Nephron progenitor cell (in vitro differentiated cells): ENCODE data around the gene MFRP.

Experiments used
- DNase-seq: peaks from one replicate; pipeline ENCODE4 v3.0.0; 2021
- H3K27ac Mint-ChIP-seq: 2 replicates; pipeline ENCODE4 v1.8.0; 2021; ENCODE audit warnings: mild to moderate bottlenecking, moderate library complexity, mixed read lengths
- H3K27me3 Mint-ChIP-seq: 2 replicates; pipeline ENCODE4 v1.8.0; 2021; ENCODE audit warnings: mild to moderate bottlenecking, low read depth, mixed read lengths; ENCODE audit not compliant: poor library complexity
- H3K36me3 Mint-ChIP-seq: 2 replicates; pipeline ENCODE4 v1.8.0; 2021; ENCODE audit warnings: low read depth, mixed read lengths
- H3K4me1 Mint-ChIP-seq: 2 replicates; pipeline ENCODE4 v1.8.0; 2021; ENCODE audit warnings: mixed read lengths
- H3K4me3 Mint-ChIP-seq: 2 replicates; pipeline ENCODE4 v1.8.0; 2021; ENCODE audit warnings: mild to moderate bottlenecking, moderate library complexity, mixed read lengths
- H3K9me3 Mint-ChIP-seq: 2 replicates; pipeline ENCODE4 v1.8.0; 2021; ENCODE audit warnings: mild to moderate bottlenecking, moderate library complexity, mixed read lengths
- TF ChIP-seq, protein P1 (sequence below): fragments of 200-600 bp; sonication (generic); IDR thresholded peaks from 2 replicates; pipeline ENCODE4 v1.5.0; 2021; ENCODE audit warnings: antibody characterized with exemption

MFRP gene

DNA sequence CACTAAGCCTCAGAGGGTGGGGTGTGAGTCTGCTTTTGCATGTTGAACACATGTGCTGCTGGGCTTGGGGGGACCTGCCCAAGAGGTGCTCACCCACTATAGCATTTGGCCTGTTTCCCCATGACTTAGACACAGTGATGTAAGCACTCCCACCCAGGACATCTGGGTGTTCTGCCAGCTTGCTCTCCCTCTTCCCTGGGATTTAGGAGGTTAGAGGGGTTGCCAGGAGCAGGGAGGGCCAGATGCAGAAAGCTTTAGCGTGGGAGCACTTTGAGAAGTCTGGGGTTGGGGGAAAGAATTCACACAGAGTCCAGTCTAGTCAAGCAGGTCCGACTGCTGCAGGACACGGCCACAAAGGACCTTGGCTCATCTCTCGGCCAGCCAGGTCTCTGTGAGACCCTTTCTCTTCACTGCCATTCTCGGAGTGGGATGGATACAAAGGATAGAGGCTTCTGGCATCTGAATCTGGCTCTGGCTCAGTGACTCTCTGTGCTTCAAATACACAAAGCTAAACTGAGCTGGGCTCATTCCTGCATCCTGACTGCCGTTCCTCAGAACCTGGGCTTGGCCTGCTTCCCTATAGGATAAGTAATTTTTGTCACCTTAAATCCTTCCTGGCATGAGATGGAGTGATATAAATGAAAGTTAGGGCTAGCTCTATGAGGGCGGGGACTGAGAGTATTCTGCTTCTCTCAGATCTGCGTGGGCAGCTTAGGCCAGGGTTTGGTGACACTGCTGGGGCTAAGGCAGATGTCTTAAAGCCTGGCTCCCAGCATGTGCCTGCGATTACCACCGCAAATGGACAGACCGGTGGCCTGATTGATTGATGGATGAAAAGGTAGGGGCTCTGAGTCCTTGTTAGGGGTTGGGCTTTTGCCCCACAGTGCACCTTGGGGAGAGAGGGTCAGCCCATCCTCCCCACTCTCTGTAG, 20.4 kb upstream of the MFRP start:
- H3K27me3 Mint-ChIP-seq = peaks cover 38% of the 10 kb centered on the region
- H3K4me1 Mint-ChIP-seq = peaks cover 82% of the 10 kb centered on the region
- TF ChIP-seq, protein P1, sequence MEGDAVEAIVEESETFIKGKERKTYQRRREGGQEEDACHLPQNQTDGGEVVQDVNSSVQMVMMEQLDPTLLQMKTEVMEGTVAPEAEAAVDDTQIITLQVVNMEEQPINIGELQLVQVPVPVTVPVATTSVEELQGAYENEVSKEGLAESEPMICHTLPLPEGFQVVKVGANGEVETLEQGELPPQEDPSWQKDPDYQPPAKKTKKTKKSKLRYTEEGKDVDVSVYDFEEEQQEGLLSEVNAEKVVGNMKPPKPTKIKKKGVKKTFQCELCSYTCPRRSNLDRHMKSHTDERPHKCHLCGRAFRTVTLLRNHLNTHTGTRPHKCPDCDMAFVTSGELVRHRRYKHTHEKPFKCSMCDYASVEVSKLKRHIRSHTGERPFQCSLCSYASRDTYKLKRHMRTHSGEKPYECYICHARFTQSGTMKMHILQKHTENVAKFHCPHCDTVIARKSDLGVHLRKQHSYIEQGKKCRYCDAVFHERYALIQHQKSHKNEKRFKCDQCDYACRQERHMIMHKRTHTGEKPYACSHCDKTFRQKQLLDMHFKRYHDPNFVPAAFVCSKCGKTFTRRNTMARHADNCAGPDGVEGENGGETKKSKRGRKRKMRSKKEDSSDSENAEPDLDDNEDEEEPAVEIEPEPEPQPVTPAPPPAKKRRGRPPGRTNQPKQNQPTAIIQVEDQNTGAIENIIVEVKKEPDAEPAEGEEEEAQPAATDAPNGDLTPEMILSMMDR = no peak
- H3K36me3 Mint-ChIP-seq = no peaks in the 10 kb centered on the region
- no peak for DNase-seq
- H3K9me3 Mint-ChIP-seq = peaks cover 3% of the 10 kb centered on the region
- no peak overlapping the region for H3K4me3 Mint-ChIP-seq
- no peak overlapping the region for H3K27ac Mint-ChIP-seq

DNA sequence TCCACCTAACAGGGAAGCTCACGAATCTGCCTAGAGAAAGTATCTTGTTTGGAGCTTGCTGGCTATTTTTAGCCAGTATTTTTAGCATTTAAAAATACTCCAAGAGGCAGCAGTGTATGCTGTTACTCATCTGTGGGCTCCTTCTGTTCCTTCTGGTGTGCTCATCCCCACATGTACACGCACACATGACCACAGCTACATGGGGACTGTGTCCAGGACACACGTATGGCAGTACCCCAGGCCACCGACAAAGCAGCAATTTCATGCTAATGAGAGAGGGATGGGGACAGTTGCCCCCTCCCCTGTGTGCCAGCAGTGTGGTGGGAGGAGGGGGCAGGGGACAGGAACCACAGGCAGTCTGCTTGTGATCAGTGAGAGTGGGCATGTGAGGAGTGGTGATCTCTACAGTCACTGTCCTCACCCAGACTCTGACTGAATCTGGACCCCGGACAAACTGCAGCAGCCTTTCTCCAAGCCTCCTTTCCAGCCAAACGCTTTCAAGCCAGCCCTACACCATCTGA, 18.6 kb upstream of the MFRP start:
- no peak for DNase-seq
- peaks cover 78% of the 10 kb centered on the region for H3K4me1 Mint-ChIP-seq
- H3K4me3 Mint-ChIP-seq = peak overlapping the region; percentile 76
- H3K36me3 Mint-ChIP-seq = no peaks in the 10 kb centered on the region
- peaks cover 37% of the 10 kb centered on the region for H3K27me3 Mint-ChIP-seq
- peaks cover 3% of the 10 kb centered on the region for H3K9me3 Mint-ChIP-seq
- H3K27ac Mint-ChIP-seq = no peak overlapping the region
- TF ChIP-seq, protein P1 = no peak

DNA sequence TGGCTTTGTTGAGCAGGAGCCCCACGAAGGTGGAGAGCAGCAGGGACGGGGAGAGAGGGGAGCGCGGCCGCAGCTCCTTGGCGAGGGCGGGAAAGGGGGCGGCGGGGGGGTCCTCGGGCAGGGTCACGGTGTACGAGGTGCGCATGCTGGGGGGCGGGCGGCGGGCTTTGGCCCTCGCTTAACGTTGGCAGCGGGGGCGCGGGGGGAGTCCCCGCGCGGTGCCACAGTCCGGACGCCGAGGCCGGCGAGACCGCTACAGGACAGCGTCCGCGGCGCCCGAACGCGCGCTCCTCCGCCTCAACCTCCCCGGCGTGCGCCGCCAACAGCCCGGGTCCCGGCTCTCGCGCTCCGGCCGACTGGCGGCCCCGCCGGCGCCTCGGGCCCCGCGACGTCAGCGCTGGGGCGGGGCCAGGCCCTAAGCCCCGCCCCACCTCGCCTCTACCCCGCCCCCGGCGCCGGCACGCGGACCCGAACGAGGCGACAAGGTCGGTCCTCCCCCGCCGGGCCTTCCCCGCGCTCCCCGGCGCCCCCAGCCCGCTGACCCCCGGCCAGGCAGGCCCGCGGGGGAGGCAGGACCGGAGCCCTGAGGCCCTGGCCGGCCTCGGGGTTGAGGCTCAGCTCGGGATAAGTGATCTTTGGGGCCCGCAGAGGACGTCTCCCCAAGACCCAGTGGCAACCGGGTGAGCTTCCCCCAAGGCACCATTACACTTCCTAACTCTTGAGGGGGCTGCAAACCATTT, 17.5 kb upstream of the MFRP start:
- Mint-ChIP-seq H3K4me1 (peaks cover 78% of the 10 kb centered on the region), H3K36me3 (peaks cover 3% of the 10 kb centered on the region), H3K27me3 (peaks cover 44% of the 10 kb centered on the region), H3K9me3 (peaks cover 3% of the 10 kb centered on the region), H3K4me3 (peak overlapping the region; percentile 76), H3K27ac (no peak overlapping the region)
- DNase-seq = peak; percentile 80
- TF ChIP-seq, protein P1 = no peak

DNA sequence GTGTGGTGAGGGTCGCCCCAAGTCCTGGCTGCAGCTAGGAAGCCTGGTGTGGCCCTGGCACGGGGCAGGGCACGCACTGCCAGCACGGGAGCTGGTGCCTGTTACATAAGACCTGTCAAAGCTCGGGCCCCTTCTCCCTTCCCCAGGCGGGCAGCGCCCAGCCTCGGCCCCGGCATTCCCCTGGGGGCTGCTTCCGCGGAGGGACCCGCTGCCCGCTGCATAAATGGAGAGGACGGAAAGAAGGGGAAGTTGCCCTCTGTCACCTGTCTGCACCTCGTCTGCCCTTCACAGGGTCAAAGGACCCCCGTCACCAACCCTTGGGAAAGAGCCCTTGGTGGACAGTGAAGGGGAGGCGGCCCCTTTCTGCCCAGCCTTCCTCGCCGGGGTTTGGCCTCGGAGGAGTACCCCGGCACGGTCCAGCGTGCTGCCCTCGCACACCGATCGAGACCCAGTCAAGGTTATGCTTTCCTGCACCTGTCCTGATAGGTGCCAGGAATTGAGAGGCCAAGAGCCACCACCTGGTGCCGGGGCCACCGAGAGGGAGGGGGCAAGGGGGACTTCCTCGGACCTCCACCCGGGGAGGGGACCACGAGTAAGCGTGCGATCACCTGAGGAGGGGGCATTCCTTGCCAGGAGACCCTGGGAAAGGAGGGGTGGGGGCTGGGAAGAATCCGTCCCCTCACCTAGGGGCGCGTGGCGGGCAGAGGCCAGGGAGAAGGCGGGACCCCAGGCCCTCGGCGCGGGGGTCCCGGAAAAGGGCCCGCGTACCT, 16.8 kb upstream of the MFRP start:
- Mint-ChIP-seq H3K4me1 (peaks cover 72% of the 10 kb centered on the region), H3K4me3 (peak overlapping the region; percentile 42), H3K9me3 (peaks cover 3% of the 10 kb centered on the region)

DNA sequence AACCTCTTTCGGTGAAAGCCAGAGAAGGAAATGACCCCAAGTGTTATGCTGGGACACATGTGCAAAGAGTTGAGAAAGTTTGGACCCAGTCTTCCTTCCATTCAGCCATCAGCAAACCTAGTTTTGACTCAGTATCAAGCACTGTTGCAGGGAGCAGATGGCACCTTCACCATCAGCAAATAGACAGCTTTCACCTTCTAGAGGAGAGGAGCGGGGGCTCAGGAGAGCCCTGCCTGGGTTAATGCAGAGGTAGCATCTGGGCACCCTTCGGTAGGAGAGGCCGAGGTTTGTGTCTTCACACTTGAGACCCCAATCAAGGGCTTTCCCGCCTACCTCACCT, 16.2 kb upstream of the MFRP start:
- peak overlapping the region; percentile 55 for H3K4me3 Mint-ChIP-seq
- no peak for DNase-seq
- H3K9me3 Mint-ChIP-seq = peaks cover 3% of the 10 kb centered on the region
- peaks cover 16% of the 10 kb centered on the region for H3K36me3 Mint-ChIP-seq
- TF ChIP-seq, protein P1 = no peak
- H3K27me3 Mint-ChIP-seq = peaks cover 56% of the 10 kb centered on the region
- H3K27ac Mint-ChIP-seq = no peak overlapping the region
- peaks cover 68% of the 10 kb centered on the region for H3K4me1 Mint-ChIP-seq

More for the DNA sequence above, 16.8 kb upstream of the MFRP start:
- Mint-ChIP-seq H3K36me3 (peaks cover 11% of the 10 kb centered on the region), H3K27ac (no peak overlapping the region), H3K27me3 (peaks cover 50% of the 10 kb centered on the region)
- TF ChIP-seq, protein P1 = no peak
- DNase-seq = no peak
